Suppressor macrophage treated with lipopolysaccharide for 1 hour (primary cell): ENCODE measurements around the gene NLRP8.
"Not testable (repeated sequence)": the region's sequence is repeated elsewhere in the genome, so short reads cannot be mapped to it uniquely, and the experiment has no call there.

Experiments
- DNase-seq, 3 donors: peaks; one replicate each; pipeline ENCODE4 v3.0.0-alpha.2; 2020 to 2022

Gene NLRP8

GRCh38 chr19:55980415-55980814 is 32.8 kb downstream of the NLRP8 start:
- no peak for DNase-seq

DNA sequence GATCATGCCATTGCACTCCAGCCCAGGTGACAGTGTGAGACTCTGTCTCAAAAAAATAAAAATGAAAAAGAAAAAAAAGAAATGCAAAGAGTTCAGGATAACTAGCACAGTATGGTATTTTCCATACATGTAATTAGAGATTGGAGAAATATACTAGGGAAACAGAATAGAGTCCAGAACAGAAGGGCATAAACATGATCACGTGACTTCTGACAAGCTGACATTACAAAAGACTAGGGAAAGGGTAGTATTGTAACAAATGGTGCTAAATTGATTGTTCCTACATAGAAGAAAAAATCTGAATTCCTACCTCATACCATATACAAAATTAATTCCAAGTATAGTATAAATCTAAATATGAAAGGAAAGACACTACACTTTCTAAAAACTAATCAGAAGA is 37.6 kb downstream of the NLRP8 start:
- no peak for DNase-seq

DNA sequence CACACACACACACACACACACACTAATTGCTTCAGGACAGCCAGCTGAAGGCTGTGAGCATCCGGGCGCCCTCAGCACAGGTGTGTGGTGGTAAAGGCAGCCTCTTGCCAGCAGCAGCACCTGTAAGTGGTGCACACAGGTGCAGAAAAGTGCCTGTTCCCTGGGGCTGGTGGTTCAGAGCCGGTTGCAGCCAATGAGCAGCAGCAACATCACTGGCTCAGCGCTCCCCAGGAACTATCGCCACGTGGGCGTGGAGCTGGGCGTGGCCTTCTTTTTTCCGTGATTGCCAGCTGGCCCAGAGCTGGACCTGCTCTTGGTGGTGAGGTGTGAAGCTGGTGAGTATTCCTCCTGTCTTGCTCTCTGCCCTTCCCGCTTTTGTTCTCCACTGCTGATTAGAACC is 38.9 kb downstream of the NLRP8 start, which contains the start of gene NLRP5:
Gene NLRP5, plus strand, starts transcription at position 289 of the 400 bp plus-strand sequence.
- DNase-seq = no peak

GRCh38 chr19:55990831-55991230 is 43.2 kb downstream of the NLRP8 start:
- DNase-seq = no peak

DNA sequence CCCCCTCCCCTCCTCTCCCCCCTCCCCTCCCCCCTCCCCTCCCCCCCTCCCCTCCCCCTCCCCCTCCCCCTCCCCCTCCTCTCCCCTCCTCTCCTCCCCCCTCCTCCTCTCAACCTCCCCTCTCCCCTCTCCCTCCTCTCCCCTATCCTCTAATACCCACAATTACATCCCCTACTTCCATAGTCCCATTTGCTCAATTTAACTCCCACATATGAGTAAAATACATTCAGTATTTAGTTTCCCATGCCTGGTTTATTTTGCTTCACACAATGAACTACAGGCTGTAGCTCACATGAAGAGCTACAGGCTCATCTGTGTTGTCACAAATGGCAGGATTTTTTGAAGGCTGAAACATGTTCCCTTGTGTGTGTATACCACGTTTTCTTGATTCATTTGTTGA is 45.9 kb downstream of the NLRP8 start:
- no peak for DNase-seq

DNA sequence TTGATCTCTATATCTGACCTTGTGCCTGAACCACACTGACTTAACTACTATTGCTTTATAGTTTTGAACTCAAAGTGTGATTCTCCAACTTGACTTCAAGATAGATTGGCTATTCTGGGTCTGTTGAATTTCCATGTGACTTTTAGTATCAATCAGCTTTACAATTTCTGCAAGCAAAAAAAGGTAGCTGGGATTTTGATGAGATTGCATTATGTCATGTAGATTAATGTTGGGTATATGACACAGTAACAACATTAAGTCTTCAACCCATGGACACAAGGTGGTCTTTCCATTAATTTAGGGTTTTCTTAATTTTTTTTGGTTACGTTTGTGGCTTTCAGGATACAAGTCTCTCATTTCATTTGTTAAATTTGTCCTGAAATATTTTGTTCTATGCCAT is 67.1 kb downstream of the NLRP8 start:
- DNase-seq = no peak

DNA sequence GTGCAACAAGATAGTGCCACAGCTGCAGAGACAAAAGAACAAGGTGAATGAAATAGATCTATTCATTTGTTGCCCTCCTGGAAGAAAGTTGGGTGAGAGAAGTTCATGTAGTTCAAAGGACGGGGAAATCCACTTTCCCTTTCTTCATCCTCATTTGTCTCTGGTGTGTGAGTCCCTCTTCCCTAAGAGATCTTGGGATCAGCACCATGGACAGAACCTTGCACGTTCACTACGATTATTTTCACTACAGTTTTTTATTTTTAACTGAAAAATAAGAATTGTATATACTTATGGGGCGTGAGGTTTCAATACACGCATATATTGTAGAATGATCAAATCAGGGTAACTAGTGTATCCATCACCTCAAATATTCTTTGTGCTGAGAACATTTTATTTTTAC is 68.1 kb downstream of the NLRP8 start:
- no peak for DNase-seq

- not testable (repeated sequence) for DNase-seq
These were observed 71.7 kb downstream of the NLRP8 start for GRCh38 chr19:56019325-56019724.

GRCh38 chr19:56020355-56020975 is 72.8 kb downstream of the NLRP8 start:
- not testable (repeated sequence) for DNase-seq

DNA sequence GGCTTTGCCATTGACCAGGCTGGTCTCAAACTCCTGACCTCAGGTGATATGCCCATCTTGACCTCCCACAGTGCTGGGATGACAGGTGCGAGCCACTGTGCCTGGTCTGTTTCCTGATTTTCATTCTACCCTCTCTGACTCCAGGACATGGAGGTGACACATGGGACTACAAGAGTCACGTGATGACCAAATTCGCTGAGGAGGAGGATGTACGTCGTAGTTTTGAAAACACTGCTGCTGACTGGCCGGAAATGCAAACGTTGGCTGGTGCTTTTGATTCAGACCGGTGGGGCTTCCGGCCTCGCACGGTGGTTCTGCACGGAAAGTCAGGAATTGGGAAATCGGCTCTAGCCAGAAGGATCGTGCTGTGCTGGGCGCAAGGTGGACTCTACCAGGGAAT is 79.1 kb downstream of the NLRP8 start:
- no peak for DNase-seq
